Duodenal mucosa (tissue), 2 donors: ENCODE results near the gene MRPS10.
"Not testable (repeated sequence)": the region's sequence is repeated elsewhere in the genome, so short reads cannot be mapped to it uniquely, and the experiment has no call there.

Source experiments
- H3K27ac ChIP-seq: one replicate; pipeline ENCODE4 v1.7.0; 2013; ENCODE audit warnings: low read depth, low read length
- H3K27me3 ChIP-seq, 2 donors: one replicate each; pipeline ENCODE4 v1.7.0; 2013; ENCODE audit warnings: low read length in 2 of 2, control low read depth in 1 of 2; ENCODE audit not compliant: insufficient read depth in 2 of 2, control insufficient read depth in 1 of 2
- H3K36me3 ChIP-seq, 2 donors: one replicate each; pipeline ENCODE4 v1.7.0; 2013; ENCODE audit warnings: low read length in 2 of 2, control low read depth in 1 of 2; ENCODE audit not compliant: insufficient read depth in 2 of 2, control insufficient read depth in 1 of 2
- H3K4me1 ChIP-seq, 2 donors: one replicate each; pipeline ENCODE4 v1.7.0; 2013; ENCODE audit warnings: low read length in 2 of 2, control low read depth in 1 of 2; ENCODE audit not compliant: insufficient read depth in 2 of 2, control insufficient read depth in 1 of 2
- H3K4me3 ChIP-seq, 2 donors: one replicate each; pipeline ENCODE4 v1.7.0; 2013; ENCODE audit warnings: low read length in 2 of 2, low read depth in 1 of 2
- H3K9ac ChIP-seq, 2 donors: one replicate each; pipeline ENCODE4 v1.7.0; 2013; ENCODE audit warnings: low read length in 2 of 2, low read depth in 1 of 2
- H3K9me3 ChIP-seq, 2 donors: one replicate each; pipeline ENCODE4 v1.7.0; 2013; ENCODE audit warnings: low read length in 2 of 2, control low read depth in 1 of 2; ENCODE audit not compliant: control insufficient read depth in 1 of 2

The MRPS10 gene

DNA sequence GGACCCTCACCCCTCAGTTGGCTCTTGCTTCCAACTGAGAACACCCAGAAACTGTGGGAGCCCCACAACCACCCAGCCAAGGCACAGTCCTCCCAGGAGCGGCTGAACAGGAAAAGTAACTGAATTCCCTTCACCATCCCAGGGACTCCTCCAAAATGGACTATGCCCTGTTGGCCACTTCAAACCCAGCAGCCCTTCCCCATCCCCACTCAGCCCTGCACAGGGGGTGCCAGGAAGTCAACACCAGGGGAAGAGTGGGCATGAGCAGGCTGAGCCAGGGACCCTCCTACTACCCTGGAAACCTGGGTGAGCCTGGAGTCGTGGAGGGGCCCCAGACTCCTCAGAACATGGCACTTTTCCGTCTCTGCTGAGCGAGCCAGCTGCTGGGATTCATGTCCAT lies 33.2 kb downstream of the MRPS10 start:
- Histone ChIP-seq H3K4me1 (no peaks in the 10 kb centered on the region), H3K4me3 (no peak overlapping the region), H3K9me3 (no peaks in the 10 kb centered on the region), H3K27me3 (no peaks in the 10 kb centered on the region), H3K36me3 (no peaks in the 10 kb centered on the region), H3K9ac (no peak overlapping the region), H3K27ac (no peak overlapping the region)

DNA sequence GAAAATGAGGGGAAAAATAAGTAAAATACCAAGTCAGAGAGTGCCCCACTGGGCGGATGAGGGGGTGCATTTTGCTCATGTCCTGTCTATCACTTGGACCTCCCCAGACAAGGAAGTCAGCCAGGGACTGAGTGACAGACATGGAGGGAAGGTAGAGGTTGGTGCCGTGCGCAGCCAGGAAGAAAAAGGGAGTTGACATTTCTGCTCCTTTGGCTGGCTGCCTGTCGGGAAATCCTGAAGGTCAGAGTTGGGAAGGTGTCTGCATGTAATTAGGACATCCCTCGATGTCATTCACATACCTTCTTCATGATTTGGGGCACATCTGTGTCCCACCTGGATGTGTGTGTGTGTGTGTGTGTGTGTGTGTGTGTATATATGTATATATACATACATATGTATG lies 35.6 kb downstream of the MRPS10 start:
- no peak overlapping the region for H3K4me3 ChIP-seq
- no peak overlapping the region for H3K27ac ChIP-seq
- no peaks in the 10 kb centered on the region for H3K4me1 ChIP-seq
- no peaks in the 10 kb centered on the region for H3K9me3 ChIP-seq
- no peak overlapping the region for H3K9ac ChIP-seq
- no peaks in the 10 kb centered on the region for H3K36me3 ChIP-seq
- H3K27me3 ChIP-seq = no peaks in the 10 kb centered on the region

DNA sequence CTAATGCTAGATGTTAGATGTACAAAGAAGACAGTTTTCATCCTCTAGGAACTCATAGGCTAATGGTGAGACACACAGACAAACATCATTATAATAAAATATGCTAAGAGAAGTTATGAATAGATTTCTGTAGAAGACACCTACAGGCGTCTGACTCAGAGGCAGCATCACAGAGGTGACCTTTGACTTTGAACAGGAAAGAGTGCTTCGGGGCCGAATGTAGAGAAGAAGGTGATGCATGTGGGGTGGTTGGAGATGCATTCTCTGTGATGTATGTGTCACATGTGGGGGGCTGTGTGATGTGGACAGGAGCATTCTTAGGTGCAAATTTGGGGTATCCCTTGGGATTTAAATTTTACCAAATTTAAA lies 37.7 kb downstream of the MRPS10 start:
- Histone ChIP-seq H3K27ac (no peak overlapping the region), H3K4me1 (no peaks in the 10 kb centered on the region), H3K9me3 (no peaks in the 10 kb centered on the region), H3K4me3 (no peak overlapping the region), H3K9ac (no peak overlapping the region), H3K36me3 (no peaks in the 10 kb centered on the region), H3K27me3 (no peaks in the 10 kb centered on the region)

DNA sequence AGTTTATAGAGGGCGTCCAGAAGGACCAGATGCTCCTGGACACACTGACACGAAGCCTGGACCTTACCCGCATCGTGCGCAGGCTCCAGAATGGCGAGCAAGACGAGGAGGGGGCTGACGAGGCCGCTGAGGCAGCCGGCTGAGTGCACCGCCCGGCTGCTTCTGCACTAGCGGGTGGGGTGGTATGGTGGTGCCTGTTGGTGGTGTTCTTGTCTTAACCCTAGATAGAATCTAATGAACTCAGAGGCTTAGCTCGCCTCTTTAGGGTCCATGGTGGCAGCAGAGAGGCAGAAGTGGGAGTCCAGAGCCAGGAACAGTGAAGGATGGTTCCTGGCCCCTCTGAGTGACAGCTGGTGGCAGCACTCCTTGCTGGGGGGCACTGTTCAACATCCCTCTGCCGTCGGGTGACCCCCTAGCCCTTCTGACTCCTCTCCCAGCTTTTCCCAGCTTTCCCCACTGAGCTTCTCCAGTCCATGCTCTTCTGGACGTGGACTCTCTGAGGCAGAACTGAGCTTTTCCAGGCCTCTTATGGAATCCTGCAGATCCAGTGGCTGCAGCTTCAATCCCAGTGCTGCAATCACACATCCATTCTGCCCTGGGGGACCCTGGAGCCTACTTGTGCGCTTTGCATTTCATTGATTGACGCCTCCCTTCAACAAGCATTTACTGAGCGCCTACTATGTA lies 38.3 kb downstream of the MRPS10 start:
- no peaks in the 10 kb centered on the region for H3K36me3 ChIP-seq
- H3K9ac ChIP-seq = no peak overlapping the region

DNA sequence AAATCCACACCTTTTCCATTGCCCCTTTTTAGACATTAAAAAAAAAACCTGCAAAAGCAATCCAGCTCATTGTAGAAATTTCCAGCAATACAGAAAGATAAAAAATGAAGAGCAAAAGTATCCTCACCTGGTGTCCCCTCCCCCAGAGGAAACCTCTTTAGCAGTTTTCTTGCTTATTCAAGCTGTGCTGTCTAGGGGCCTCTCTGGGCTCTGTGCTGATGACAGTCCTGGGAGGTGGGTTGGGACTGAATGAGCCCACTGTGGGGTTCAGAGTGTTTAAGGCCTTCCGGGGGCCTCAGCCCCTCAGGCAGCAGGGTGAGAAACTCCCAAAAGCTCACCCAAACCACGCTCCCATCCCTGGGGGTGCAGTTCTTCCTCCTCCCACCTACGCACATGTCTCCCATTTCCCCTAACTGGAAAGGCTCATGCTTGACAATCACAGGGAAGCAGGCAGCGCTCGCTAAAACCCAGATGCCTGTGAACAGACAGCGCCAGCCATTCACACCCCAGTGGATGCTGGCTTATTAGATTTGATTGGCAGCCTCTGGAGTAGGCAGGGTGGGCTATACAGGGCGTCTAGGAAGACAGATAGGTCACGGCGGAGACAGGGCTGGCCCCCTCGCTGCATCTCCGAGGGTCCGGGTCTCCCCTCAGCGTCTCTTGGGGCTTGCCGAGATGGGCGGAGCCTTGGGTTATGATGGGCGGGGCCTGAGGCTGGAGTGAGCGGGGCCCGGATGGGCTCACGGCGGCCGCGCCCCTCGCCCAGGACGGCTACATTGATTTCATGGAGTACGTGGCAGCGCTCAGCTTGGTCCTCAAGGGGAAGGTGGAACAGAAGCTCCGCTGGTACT lies 39.9 kb downstream of the MRPS10 start:
- no peaks in the 10 kb centered on the region for H3K4me1 ChIP-seq
- no peak overlapping the region for H3K9ac ChIP-seq
- H3K27me3 ChIP-seq = no peaks in the 10 kb centered on the region
- no peak overlapping the region for H3K4me3 ChIP-seq
- H3K27ac ChIP-seq = no peak overlapping the region
- no peaks in the 10 kb centered on the region for H3K9me3 ChIP-seq
- no peaks in the 10 kb centered on the region for H3K36me3 ChIP-seq

More for the DNA sequence above, 38.3 kb downstream of the MRPS10 start:
- no peaks in the 10 kb centered on the region for H3K9me3 ChIP-seq
- no peak overlapping the region for H3K4me3 ChIP-seq
- no peaks in the 10 kb centered on the region for H3K4me1 ChIP-seq
- H3K27ac ChIP-seq = no peak overlapping the region
- H3K27me3 ChIP-seq = no peaks in the 10 kb centered on the region

DNA sequence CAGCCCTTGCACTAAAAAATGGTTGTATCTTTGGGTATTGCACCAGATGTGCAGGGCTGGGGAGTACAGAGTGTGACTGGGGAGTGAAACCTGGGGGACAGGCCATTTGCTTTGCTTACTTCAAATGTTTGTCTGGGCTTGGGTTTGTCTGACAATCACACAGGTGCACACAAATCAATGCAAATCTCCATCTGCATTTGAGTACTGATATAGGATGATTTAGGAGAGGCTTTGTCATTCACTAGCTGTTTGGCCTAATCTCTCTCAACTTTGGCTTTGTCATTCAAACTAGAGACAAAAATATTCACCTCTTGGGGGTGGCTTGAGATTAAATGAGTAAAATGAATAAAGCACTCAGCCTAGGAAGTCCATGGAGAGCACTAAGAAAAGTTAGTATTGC lies 40.7 kb downstream of the MRPS10 start:
- Histone ChIP-seq H3K9ac (no peak overlapping the region), H3K27me3 (no peaks in the 10 kb centered on the region), H3K4me3 (no peak overlapping the region), H3K4me1 (no peaks in the 10 kb centered on the region), H3K36me3 (no peaks in the 10 kb centered on the region), H3K27ac (no peak overlapping the region), H3K9me3 (no peaks in the 10 kb centered on the region)

DNA sequence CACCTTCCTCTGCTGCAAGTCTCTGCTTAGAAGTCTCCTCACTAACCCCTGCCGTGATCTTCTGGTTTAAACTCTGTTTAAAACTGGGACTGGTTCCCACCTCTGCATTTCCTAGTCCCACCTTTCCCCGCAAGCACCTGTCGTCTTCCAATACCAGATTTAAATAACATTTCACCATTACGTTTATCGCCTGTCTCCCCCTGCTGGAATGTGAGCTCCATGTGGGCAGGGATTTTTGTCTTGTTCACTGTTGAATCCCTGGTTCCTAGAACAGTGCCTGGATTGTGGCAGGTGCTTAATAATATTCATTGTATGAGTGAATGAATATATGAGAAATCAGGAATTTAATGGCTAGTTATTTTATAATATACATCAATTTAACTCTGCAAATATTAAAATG lies 41.8 kb downstream of the MRPS10 start:
- Histone ChIP-seq H3K9ac (no peak overlapping the region), H3K4me3 (no peak overlapping the region), H3K9me3 (no peaks in the 10 kb centered on the region), H3K36me3 (no peaks in the 10 kb centered on the region), H3K27me3 (no peaks in the 10 kb centered on the region), H3K4me1 (no peaks in the 10 kb centered on the region), H3K27ac (no peak overlapping the region)

DNA sequence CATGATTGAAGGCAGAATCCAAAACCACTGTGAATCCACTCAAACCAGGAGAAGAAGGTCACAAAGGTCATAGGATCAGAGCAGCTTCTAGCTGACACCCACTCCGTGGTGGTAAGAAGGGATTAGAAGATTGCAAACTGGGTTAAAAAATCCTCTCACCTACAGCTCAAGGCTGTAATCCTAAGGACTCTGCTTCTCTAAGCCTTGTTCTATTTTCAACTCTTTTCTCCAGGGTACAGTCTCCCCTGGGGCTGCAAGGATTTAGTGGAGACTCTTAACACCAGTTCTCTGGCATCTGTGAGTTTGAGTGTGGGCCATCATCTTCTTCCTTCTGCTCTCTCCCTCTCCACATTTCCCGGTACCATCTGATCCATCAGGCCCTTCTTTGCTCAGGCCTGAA lies 44.6 kb downstream of the MRPS10 start, which contains the start of gene GUCA1A:
GUCA1A (plus strand) TSS at position 264 of the 400 bp plus-strand sequence. CDS start 250 bp downstream, outside the sequence.
- no peak within 1 kb of the TSS for H3K27ac ChIP-seq
- no peak within 1 kb of the TSS for H3K9ac ChIP-seq
- H3K4me1 ChIP-seq = no peaks in the 10 kb centered on the region
- H3K36me3 ChIP-seq = no peaks in the 10 kb centered on the region
- no peak within 1 kb of the TSS for H3K4me3 ChIP-seq
- H3K9me3 ChIP-seq = no peaks in the 10 kb centered on the region
- H3K27me3 ChIP-seq = no peaks in the 10 kb centered on the region

DNA sequence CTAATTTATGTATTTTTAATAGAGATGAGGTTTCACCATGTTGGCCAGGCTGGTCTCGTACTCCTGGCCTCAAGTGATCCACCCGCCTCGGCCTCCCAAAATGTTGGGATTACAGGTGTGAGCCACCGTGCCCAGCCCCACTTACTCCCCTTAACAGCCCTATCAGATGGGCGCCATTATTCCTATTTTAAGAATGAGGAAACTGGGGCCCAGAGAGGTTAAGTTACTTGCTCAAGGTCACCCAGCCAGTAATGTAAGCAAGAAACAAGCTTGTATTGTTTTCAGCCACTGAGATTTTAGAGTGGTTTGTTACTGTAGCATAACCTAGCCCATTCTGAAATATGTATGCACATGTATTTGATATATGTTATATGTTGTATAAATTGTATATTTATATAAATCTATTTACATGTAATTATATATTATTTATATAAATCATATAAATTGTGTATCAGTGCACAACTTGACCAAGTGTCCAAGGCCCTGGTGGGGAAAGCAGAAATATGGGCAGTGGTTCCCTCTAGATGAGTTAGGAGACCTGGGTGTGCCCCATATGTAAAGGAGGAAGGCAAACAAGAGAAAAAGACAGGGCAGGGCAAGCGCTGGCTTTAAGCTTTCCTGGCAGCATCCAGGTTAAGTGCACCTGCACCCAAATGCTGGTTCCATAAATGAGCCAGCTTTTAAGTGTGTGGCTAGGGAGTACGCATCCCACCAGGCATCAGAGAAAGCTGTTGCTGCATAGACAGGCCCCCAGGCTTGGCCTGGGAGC lies 45.7 kb downstream of the MRPS10 start:
- Histone ChIP-seq H3K27ac (no peak overlapping the region), H3K4me1 (peaks cover 0 to 1% of the 10 kb centered on the region in 2 donors), H3K9ac (no peak overlapping the region), H3K4me3 (no peak overlapping the region), H3K36me3 (no peaks in the 10 kb centered on the region), H3K9me3 (no peaks in the 10 kb centered on the region), H3K27me3 (no peaks in the 10 kb centered on the region)

DNA sequence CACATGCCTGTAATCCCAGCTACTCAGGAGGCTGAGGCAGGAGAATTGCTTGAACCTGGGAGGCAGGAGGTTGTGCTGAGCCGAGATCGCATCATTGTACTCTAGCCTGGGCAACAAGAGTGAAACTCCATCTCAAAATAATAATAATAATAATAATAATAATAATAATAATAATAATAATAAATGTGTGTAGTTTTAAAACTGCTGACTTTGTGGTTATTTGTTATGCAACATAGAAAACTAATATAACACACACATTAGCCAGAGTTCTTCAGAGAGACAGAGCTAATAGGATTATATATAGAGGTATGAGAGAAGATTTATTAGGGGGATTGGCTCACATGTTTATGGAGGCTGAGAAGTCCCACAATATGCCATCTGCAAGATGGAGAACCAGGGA lies 47.9 kb downstream of the MRPS10 start:
- H3K4me1 ChIP-seq, H3K27me3 ChIP-seq, H3K27ac ChIP-seq, H3K36me3 ChIP-seq, H3K4me3 ChIP-seq, H3K9ac ChIP-seq, H3K9me3 ChIP-seq: not testable (repeated sequence)
